ENCODE results near the gene MICAL3.

Gene MICAL3

DNA sequence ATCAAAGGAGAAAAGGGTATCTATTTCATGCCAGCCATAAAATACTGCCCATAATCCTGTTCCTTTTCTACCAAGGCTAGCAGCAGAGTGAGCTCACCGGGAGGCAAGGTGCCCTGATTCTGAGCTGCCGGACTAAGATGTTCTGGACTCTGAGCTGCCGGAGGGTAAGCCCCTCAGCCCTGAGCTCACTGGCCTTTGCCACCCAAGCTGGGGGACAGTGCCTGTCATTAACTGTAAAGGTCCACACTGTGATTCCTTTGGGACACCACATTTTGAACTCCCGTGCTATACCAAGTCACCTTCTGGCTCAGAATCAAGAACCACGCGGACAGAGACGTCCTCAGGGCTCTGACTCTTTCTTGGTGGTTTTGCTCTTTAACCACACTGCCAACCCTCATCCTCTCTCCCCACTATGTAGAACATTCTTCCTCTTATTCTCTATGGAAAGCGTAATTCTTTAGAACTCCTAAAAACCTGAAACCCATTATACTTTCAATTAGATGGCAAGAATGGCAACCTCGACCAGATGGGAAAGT, 161.6 kb downstream of the MICAL3 start:
- no peak for DNase-seq

DNA sequence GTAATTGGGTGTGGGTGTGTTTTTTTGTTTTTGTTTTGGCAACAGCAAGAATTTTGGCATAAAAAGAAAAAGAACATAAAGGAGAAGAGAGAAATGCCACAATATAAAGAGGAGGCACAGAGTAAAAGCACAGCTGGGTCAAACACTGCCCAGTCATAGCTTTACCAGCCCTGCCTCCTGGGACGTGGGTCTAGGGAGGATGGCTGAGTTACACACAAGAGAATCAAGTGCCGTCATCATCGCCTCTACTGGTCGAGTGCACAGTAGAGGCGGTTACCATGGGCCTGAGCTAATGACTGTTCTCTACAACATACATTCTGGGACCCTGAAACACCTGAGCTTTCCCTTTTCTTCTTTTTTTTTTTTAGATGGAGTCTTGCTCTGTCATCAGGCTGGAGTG, 162.5 kb downstream of the MICAL3 start:
- DNase-seq, result no peak

DNA sequence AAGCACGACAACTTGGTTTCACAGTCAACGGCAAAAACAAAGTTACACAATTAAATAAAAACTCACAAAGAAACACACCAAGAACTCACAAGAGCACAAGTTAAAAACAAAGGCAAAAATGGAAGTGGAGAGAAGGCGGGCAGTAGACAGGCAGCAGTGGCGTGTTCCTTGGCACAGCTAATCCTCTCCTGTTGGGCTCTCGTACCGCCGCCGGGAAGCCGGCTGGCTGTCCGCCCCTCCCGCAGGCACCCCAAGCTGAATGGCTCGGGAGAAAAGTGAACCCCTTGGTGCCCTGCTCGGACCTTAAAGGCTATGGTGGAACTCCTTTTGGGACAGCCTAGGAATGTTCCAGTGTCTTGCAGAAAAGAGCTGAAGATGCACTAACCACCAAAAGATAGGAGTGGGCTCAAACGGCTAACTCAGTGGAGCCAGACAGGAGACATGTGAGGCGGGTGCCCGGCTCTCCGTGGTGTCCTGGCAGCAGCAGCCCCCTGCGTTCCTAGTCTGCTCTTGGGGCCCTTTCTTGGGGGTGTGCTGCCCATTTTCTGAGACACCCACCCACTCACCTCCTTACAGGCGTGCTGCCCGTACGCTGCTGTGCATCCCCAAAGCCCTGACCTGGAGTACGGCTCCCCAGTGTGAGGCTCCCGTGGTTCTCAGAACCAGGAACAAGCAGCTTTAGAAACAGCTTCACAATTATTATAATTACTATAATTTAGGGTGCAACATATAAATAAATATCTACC, 164.0 kb downstream of the MICAL3 start:
- no peak for DNase-seq

DNA sequence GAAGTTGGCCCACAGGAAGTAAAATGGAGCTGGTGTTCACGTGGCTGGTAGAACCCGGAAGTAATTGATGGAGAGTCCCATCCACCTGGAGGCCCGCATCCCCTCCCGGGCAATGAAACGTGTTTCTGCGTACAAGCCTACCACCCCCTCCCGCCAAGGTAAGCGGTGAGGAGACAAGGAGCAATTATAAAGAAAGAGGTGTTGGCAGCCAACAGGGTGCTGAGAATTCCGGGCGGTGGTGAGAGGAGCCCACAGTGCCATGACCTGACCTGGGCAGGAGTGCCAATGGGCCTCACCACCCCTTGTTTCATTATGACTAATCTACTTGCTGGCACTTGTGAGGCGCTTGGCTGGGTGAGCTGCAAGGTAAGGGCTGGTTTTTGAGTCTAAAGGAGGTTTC, 166.3 kb downstream of the MICAL3 start:
- no peak for DNase-seq

DNA sequence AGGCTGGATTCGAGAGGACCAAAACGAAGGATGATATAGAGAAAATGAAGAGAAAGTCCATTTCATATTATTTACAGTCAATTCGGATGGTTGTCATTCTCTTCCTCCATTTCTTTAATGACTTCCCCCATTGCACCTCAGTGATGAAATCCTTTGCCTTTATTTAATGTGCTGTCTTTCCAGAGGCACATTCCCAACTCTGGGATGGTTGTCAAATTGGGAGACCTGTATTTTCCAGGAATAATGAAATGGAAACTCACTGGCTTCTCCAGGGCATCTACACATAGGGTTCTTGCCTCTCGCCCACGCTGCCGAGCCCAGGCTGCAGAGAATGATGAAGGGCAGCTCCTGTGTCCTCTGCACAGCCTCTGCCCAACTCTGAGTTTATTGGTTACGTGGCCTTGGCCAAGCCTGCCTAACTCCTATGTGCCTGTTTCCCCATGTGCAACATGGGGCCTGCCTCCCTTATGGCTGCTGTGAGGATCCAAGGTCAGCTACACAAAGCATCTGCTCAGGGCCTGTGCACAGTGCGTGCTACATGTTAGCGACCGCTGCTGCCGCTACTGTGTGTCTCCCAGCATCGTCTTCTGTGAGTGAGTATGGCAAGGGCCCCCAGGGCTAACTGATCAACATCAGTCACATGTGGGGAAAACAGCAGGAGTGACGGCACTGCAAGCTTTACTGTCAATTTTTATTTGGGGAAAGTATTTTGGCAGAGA, 168.6 kb downstream of the MICAL3 start:
- no peak for DNase-seq

DNA sequence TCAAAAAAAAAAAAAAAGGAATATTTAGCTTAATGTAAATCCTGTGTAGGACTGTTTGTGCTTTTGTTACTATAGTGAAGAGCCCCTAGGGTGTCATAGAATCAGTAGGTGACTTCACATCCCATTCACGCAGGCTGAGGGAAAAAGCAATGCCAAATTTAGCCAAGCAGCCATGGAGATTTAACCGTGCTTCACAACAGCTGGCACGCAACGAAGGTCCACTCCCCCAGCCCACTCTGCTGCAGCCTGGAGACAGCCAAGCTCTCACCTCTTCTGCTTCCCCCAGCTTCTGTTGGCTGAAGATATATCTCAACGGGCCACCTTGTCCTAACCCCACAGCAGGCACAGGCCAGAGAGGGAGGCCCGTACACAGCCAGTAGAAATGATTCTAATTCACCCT, 171.3 kb downstream of the MICAL3 start:
- DNase-seq, result no peak

DNA sequence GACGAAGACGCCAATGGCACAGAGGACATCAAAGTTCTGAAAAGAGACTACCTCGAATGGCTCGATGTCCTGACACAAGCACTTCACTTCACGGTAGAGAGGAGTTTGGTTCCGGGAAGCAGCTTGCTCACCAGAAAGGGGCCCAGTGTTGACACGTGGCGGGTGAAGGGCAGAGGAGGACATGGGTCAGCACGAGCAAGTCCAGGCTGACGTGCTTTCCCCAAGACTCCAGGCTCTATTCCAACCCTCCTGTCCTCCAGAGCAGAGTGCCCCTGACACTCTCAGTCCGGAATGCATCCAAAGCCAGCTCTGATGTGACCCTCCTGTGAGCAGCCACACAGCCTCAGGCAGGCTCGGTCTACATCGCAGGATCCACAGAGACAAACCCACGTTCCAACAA, 172.6 kb downstream of the MICAL3 start:
- no peak for DNase-seq

DNA sequence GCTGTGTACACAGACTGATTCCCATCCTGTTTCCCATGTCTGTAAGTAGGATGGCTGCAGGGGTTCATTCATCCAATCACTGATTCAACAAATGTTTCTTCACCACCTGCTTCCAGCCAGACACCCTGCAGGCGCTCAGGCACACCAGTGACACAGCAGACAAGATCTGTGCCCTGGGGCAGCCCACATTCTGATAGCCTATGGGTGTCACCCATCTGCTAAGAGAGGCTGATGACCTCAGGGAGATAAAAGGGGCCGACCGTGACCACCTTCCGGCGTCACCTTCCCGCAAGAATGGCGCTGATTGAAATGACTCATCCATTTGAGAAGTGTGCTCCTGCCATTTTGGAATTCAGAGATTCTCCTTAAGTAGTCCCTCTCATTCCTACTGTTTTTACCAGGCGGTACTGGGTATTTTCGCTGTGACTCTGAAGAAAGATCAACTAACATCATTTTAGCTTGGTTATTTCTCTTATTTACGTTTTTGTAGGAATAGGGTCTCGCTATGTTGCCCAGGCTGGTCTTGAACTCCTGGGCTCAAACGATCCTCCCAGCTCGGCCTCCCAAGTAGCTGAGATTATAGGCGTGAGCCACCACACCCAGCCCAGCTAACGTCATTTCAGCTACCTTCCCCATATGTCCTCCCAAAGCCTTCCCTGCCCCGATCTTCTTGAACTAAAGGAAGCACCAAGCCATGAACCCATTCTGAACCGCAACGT, 176.8 kb downstream of the MICAL3 start:
- DNase-seq, result no peak

DNA sequence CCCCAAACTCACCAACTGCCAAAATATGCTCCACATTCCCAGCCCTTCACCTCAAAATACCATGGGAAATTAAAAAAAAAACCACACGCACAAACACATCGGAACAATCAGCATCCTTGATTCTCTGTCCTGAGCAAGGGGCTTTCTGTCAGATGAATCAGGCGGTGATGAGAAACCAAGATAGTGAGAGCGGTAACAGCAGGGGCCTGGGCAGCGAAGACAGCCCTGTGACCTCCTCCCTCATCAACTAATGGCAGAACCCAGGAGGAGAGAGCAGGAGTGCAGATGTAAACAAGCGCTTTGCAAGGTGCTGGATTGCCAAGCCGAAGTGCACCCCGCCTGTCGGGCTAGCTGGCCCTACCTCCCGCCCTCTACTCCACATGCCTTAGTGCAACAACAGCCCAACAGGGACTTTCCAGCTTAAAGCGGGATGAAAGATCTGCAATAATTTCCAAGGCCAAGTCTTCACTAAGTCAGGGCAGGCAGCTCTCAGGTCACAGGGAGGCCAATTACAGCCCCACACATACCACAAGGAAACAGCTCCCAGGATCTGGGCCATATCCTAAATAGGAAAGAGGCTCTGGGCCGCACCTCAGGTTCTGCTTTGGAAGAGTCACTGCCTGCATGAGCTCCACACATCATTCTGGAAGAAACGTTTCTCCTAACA, 177.9 kb downstream of the MICAL3 start:
- no peak for DNase-seq

DNA sequence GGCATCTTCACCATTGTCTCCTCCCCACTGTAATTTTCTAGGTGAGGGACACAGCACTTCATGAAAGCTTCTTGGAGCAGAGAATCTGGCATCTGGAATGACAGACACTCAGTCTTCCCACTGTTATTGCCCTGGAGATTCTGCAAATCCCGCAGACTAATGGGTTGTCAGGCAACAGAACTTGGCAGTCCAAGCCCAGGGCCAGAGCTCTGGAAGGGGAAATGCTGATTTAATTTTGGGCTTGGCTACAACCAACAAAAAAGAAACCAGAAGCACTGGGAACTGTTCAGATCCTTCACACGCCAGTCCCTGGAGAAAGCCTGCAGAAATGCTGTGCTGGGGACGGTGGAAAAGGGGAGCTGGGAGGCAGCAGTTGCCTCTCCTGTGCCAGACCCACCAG, 178.6 kb downstream of the MICAL3 start:
- no peak for DNase-seq

DNA sequence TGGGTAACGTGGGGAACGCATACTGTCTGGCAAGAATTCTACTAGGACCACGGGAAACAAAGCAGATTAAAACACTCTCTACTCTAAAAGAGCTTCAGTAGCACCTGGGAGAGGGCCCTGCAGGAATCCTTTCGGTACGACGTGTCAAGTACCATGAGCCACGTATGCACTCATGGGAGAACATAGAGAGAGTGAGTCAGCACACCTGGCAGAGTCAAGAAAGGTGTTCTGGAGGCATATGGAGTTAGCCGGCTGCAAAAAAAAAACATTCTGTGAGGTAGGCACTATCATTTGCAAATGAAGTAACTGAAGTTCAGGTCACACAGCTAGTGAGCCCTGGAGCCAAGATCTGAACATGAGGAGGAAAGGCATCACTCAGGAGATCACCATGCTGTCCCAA, 179.0 kb downstream of the MICAL3 start:
- DNase-seq, result no peak

DNA sequence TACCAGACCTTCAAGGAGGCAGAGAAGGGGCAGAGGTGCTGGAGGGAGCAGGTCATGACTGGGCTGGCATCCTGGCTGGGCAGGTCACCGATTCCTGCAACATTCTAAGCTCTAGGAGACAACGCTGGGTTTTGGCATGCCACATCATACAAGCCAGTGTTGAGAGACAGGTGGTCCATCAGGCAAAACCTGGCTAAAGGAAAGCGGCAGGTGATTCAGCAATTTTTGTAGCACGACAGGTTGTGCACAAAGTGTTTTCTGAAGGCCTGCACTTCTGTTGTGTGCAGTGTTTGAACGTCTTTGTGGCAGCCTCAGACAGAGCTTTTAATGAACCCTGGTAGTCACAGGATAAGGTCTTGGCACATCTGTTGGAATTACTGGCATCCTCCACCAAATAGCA, 180.2 kb downstream of the MICAL3 start:
- DNase-seq, result no peak

DNA sequence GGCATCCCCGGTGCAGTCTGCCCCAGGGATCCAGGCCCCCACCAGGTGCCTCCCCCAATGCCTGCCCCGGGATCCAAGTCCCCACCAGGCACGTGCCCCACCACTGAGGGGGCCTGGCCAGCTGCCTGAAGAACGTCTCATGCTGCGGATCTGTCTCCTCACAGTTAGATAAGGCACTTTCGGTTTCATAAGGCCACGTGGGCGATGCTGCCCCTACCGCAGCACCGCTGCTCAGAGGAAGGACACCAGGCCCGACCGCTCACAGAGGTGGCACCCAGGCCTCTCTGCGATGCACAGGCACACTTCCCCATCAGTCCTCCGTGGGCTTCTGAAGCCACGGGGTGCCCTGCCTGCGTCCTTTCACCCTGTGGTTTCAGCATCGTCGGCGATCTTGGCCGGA, 182.0 kb downstream of the MICAL3 start:
- no peak for DNase-seq

DNA sequence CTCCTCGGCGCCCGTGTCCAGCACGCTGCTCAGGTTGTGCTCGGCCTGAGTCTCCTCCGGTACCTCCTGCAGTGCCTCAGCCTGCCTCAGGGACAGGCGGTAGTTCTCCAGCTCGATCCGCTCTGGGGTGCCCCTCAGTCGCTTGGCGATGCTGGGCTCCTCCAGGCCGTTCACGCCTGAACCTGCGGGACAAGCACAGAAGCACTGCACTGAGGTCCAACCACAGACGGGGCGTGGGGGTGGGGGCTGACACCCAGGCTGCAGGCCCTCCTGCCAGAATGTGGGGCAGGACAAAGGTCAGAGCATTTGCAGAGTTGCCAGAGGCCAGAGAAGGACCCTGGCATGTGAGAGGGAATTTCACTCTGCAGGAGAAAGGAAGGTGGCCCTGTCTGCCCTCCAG, 182.5 kb downstream of the MICAL3 start:
- no peak for DNase-seq

DNA sequence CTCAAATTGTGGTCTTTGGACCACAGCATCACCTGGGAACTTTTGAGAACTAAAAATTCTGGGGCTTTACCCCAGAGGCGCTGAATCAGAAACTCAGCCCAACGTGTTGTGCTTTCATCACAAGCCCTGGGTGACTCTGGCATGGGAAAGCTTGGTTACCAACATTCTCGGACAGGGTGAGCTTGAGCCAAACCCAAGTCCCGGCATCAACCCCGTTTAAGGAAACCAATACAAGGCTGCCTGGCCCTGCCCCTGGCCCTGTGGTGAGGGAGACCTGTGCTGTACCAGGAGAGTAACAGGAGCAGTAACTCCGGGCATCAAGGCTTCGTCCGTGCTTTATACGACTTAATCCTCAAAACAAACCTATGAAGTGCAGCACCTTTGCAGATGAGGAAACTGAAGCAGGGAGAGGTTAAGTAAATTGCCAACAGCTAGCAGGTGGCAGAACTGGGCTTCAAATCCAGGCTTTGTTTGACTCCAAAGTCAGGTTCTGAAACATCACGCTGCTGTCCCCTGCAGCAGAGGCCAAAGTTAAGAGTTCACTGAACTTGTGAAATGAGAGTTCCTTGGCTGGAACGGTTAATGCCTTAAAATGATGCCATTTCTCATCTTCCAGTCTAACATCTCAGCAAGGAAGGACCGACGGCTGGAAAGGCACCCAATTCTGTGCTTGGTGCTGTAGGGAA, 186.0 kb downstream of the MICAL3 start:
- no peak for DNase-seq

DNA sequence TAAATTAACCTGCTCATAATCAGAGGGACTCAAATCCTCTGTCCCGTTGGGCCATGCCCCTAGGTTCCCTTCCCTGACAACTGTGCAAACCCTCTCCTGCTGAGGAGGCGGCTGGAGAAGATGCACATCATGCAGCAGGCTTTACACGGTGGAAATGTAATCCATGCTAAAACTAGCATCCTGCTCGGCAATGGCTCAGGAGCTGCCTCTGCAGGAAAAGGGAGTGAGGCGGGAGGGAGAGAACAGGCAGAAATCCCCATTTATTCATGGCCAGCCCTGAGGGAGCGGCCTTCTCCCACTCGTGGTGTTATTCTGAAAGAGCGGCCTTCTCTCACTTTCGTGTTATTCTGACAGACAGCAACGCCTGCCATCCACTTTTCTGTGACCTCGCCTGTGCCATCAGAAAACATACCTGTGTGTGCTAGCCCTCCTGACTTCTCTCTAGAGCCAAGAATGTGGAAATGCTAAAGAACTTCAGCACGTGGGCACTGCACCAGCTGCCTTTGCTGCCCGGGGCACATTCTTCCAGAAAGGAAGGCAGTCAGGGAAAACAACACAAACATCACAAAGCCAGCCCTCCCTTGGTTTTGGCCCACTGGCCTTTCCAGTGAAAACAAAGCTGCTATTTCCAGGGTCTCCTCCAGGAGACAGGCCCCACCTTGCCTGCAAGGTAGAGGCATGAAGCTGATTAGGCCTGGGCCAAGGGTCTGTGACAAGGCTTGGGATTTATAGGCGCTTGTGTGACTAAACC, 187.2 kb downstream of the MICAL3 start:
- no peak for DNase-seq

DNA sequence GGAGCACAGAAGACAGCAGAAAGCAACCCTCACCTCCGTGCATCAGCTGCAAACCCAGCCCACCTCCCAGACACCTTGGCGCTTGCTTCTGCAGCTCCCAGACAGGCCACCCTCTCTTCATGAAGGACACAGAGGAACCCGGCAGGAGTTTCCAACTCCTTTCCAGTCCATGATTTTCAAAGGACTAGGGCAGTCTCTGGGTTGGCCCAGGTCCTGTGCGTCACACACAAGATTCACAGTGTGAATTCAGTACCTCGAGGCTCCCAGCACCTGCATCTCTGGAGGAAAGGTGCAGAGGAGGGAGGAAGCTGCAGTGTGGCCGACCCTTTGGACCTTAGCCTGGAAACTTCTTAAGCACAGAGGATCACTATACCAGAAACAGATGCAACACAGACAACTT, 189.1 kb downstream of the MICAL3 start:
- DNase-seq, result no peak

DNA sequence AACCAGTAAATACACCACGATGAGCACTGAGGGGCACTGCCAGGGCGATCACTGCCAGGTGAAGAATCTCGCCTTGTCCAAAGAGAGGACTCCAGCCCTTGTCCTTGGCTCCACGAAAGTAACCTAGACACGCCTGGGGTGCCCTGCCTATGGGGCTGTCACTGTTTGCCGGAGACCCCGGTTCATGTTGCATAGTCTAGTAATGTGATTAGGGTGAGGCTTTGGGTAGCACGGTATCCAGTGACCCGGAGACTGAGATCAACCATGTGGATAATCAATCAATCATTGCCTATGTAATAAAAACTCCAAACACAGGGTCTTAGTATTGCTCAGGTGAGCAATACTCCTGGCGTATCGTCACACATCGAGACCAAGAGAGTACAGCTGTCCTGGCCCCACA, 190.9 kb downstream of the MICAL3 start:
- no peak for DNase-seq

DNA sequence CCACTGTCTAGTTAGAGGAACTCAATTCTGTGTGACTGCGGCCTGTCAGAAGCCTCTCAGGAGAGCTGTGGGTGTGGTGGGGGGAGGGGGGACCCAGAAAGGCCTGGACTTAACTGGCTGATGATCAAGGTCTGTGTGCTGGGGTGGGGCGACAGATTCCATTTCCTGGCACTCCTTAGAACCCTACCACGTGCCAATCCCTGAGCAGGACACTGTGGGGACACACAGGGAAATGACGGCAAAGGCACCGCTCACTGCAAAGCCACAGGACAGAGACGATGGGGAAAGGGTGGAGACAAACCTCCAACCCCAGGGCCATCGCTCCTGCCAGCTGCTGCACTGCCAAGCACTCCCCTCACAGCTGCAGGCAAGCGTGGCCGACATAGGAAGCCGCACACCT, 191.7 kb downstream of the MICAL3 start:
- no peak for DNase-seq

DNA sequence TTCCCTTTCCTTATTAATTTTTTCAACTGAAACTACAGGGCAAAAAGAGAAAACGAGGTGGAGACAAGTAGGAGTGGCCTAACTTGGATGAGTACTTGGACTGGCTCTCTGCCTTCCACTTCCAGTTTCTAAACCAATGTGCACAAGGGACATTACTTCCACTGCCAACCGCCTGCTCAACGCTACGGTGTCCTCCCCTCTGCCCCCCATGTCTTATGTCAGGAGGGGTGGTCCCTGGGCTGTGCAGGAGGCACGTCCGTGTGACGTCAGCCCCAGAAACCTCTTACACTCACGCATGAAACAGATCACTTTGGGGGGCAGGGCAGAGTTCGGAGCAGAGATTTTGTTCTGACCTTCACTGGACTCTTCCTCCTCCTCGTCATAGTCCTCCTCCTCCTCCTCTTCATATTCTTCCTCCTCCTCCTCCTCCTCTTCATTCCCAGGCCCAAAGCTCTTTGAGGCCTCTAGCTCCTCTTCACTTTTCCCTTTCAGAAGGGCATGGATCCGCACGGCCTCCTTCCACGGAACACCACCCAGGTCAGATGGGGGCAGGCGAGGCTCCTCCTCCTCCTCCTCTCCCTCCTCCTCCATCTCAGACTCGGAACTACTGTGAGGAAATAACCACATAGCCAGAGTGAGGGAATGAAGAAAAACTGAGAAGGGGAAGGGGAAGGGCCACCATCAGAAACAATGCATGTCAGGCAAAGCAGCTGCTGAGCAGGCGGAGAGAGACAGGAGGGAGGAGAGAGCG, 192.7 kb downstream of the MICAL3 start:
- no peak for DNase-seq

Data from NK-92 treated with Interleukin-12 subunit alpha and Interleukin-12 subunit beta, amount 100 ng/mL, for 24 hours (cell line).